ENCODE data around the gene SPP2. TPM values are rescaled to one million over a fixed set of nuclear protein-coding genes. Genes with fewer than 3 reads are reported as not detected.

SPP2 gene
- total RNA-seq, 1 experiment from 2014 or later, result not detected

DNA sequence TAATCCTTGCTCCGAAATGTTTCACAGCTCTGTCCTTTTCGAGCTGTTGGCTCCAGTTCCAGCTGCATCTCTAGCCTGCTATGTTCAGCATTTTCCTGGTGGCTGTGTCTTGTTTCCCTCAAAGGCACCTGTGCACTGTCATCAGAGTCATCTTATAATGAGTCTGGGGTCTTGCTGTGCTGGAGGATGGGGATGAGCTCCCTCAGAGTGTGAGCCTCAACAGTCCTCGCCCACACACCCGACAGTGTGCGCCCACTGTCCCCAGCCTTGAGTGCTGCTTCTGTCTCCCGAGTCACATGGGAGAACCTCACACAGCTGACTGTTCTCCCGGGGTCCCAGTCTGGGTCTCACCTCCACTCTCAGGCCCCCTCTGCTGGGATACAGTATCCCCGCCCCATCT is 25.4 kb downstream of the SPP2 start:
- Histone ChIP-seq H3K56ac (ENCODE audit: insufficient read length, low read depth, low read length) (no peak overlapping the region), H4K5ac (ENCODE audit: insufficient read length, low read depth, low read length) (no peak overlapping the region), H3K18ac (ENCODE audit: insufficient read length, low read depth, low read length) (no peak overlapping the region), H3K27ac (ENCODE audit: insufficient read length, low read depth, low read length) (no peak overlapping the region), H4K20me1 (ENCODE audit: control insufficient read depth, insufficient read depth, insufficient read length) (no peaks in the 10 kb centered on the region), H2BK20ac (ENCODE audit: low read depth, low read length, poor library complexity, severe bottlenecking) (no peak overlapping the region), H3K79me1 (ENCODE audit: insufficient read depth, low read depth, low read length, poor library complexity, severe bottlenecking) (no peaks in the 10 kb centered on the region), H3K79me2 (ENCODE audit: insufficient read depth, low read length) (no peaks in the 10 kb centered on the region), H4K8ac (replicated peaks; ENCODE audit: insufficient read length, low read depth, low read length) (no peak overlapping the region), H3K23ac (ENCODE audit: insufficient read length, low read depth, low read length) (no peak overlapping the region), H3K4me2 (ENCODE audit: insufficient read depth, insufficient read length, low read length) (no peak overlapping the region), H3K4me1 (ENCODE audit: insufficient read depth, low read length) (no peaks in the 10 kb centered on the region), H2BK12ac (ENCODE audit: insufficient read length, low read depth, low read length) (no peak overlapping the region), H2BK120ac (ENCODE audit: low read depth, low read length, poor library complexity, severe bottlenecking) (no peak overlapping the region), H3T11ph (ENCODE audit: low read length) (no peak overlapping the region), H3K23me2 (ENCODE audit: insufficient read length, low read depth, low read length, poor library complexity, severe bottlenecking) (no peaks in the 10 kb centered on the region), H2BK5ac (ENCODE audit: insufficient read length, low read length) (no peak overlapping the region), H2AK5ac (ENCODE audit: insufficient read length, low read length) (no peak overlapping the region), H4K91ac (ENCODE audit: insufficient read length, low read depth, low read length) (no peak overlapping the region), H2AFZ (ENCODE audit: low read length) (no peak overlapping the region), H3K4ac (ENCODE audit: low read depth, low read length) (no peak overlapping the region), H3K9ac (ENCODE audit: extremely low read depth, insufficient read length, low read length) (no peak overlapping the region), H3K27me3 (ENCODE audit: insufficient read depth, low read length) (no peaks in the 10 kb centered on the region), H3K9me3 (ENCODE audit: control insufficient read depth, low read depth, low read length) (no peaks in the 10 kb centered on the region), H2BK15ac (ENCODE audit: low read depth, low read length) (no peak overlapping the region), H3K14ac (ENCODE audit: insufficient read depth, low read length) (no peak overlapping the region)
- no peak overlapping the region for H3K4me3 Mint-ChIP-seq
- TF ChIP-seq, protein P1, sequence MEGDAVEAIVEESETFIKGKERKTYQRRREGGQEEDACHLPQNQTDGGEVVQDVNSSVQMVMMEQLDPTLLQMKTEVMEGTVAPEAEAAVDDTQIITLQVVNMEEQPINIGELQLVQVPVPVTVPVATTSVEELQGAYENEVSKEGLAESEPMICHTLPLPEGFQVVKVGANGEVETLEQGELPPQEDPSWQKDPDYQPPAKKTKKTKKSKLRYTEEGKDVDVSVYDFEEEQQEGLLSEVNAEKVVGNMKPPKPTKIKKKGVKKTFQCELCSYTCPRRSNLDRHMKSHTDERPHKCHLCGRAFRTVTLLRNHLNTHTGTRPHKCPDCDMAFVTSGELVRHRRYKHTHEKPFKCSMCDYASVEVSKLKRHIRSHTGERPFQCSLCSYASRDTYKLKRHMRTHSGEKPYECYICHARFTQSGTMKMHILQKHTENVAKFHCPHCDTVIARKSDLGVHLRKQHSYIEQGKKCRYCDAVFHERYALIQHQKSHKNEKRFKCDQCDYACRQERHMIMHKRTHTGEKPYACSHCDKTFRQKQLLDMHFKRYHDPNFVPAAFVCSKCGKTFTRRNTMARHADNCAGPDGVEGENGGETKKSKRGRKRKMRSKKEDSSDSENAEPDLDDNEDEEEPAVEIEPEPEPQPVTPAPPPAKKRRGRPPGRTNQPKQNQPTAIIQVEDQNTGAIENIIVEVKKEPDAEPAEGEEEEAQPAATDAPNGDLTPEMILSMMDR (conservative IDR thresholded peaks at IDR 0.05), result no peak
- H3K4me1 Mint-ChIP-seq, result no peaks in the 10 kb centered on the region
- DNase-seq, result no peak
- H3K9me3 Mint-ChIP-seq, result peaks cover under 1 to 2% of the 10 kb centered on the region in 2 experiments; a peak in 1 of 5 replicates
- no peak overlapping the region for H3K27ac Mint-ChIP-seq
- H3K27me3 Mint-ChIP-seq (ENCODE audit: low read depth), result peaks cover 11% of the 10 kb centered on the region
- WGBS (ENCODE audit: extremely low coverage, insufficient read length, low lambda C conversion rate), result no CpG with 5 or more reads among the region's 8 CpGs
- no peaks in the 10 kb centered on the region for H3K36me3 Mint-ChIP-seq (ENCODE audit: insufficient read depth in 1 of 3, low read depth in 3 of 3)

All from H9 (cell line).